Astrocyte of the cerebellum (primary cell): Measurements from ENCODE around the gene CARD11.

Source experiments
- DNase-seq: peaks from one replicate; pipeline ENCODE4 v3.0.0-alpha.2; 2011; ENCODE audit warnings: low read depth
- H3K4me3 ChIP-seq: 2 replicates; pipeline ENCODE4 v1.5.1; 2011; ENCODE audit warnings: mild to moderate bottlenecking, low read depth, low read length, moderate library complexity
- CTCF ChIP-seq: IDR thresholded peaks from 2 replicates; pipeline ENCODE4 v1.5.1; 2012; ENCODE audit warnings: low read length, low read depth, moderate library complexity, mild to moderate bottlenecking; ENCODE audit errors: missing control alignments
- in situ Hi-C: cut with HindIII; loops from 2 replicates; pipeline ENCODE4 v1.10.0; 2017; ENCODE audit warnings: low sequenced_read_pairs

Gene CARD11

GRCh38 chr7:2911466-2911865 is 132.2 kb downstream of the CARD11 start:
- in situ Hi-C loops = no loop called here
- no peak for TF ChIP-seq CTCF
- no peak overlapping the region for H3K4me3 ChIP-seq
- no peak for DNase-seq

GRCh38 chr7:2909471-2910039 is 134.1 kb downstream of the CARD11 start:
- no peak overlapping the region for H3K4me3 ChIP-seq
- in situ Hi-C loops = no loop called here
- DNase-seq = no peak
- TF ChIP-seq CTCF = no peak

- H3K4me3 ChIP-seq = no peak overlapping the region
- in situ Hi-C loops = no loop called here
- DNase-seq = no peak
- no peak for TF ChIP-seq CTCF
Observed at GRCh38 chr7:2909043-2909442, 134.6 kb downstream of the CARD11 start.

GRCh38 chr7:2908103-2908683 is 135.5 kb downstream of the CARD11 start:
- TF ChIP-seq CTCF = no peak
- H3K4me3 ChIP-seq = no peak overlapping the region
- in situ Hi-C loops = no loop called here
- DNase-seq = no peak

GRCh38 chr7:2906197-2906931 is 137.3 kb downstream of the CARD11 start:
- no peak for DNase-seq
- no peak overlapping the region for H3K4me3 ChIP-seq
- in situ Hi-C loops = no loop called here
- no peak for TF ChIP-seq CTCF

- in situ Hi-C loops = no loop called here
- TF ChIP-seq CTCF = no peak
Observed at GRCh38 chr7:2905500-2905899, 138.2 kb downstream of the CARD11 start.

More at GRCh38 chr7:2905500-2905899, 138.2 kb downstream of the CARD11 start:
- no peak for DNase-seq
- no peak overlapping the region for H3K4me3 ChIP-seq
